IMR-90 (cell line): ENCODE results near the gene ABCD1. TPM values are rescaled to one million over a fixed set of nuclear protein-coding genes. Genes with fewer than 3 reads are reported as not detected.

ENCODE experiments used
- ATAC-seq: fragments of 200-7000 bp; cut with Tn5 transposase; 2 replicates; pipeline ENCODE4 v1.9.1; 2020; ENCODE audit warnings: low read depth, mild to moderate bottlenecking, moderate library complexity
- BruUV-seq: library from RNA; stranded (reverse); fragments of 400-500 nt; replicated peaks from 2 replicates; lab custom pipeline; 2021; lab: Mats Ljungman, UMichigan
- CTCF ChIA-PET: fragments of 300-600 bp; formaldehyde crosslinking; extraction: SDS; loops from one replicate; lab custom pipeline; 2021; ENCODE audit warnings: antibody characterized with exemption; lab: Yijun Ruan, JAX
- POLR2A ChIA-PET: fragments of 300-600 bp; sonication (Branson Sonifier 250); formaldehyde crosslinking; loops from one replicate; lab custom pipeline; 2022; ENCODE audit warnings: antibody characterized with exemption; ENCODE audit not compliant: unreplicated experiment; lab: Charles Lee
- DNase-seq: peaks from one replicate; pipeline ENCODE4 v3.0.0; 2013
- H2AFZ ChIP-seq: replicated peaks from 2 replicates; pipeline ENCODE3; 2013; ENCODE audit warnings: low read length, mild to moderate bottlenecking; ENCODE audit not compliant: poor library complexity
- H2AK5ac ChIP-seq: 2 replicates; pipeline ENCODE4 v1.6.1; 2013; ENCODE audit warnings: low read depth, low read length, inconsistent platforms
- H2AK9ac ChIP-seq: replicated peaks from 2 replicates; pipeline ENCODE3; 2013; ENCODE audit warnings: mild to moderate bottlenecking, low read depth, low read length, moderate library complexity; ENCODE audit not compliant: poor library complexity
- H2BK120ac ChIP-seq: 2 replicates; pipeline ENCODE4 v1.6.1; 2013; ENCODE audit warnings: low read depth, low read length, inconsistent platforms
- H2BK15ac ChIP-seq: 3 replicates; pipeline ENCODE4 v1.6.1; 2013; ENCODE audit warnings: low read depth, low read length, inconsistent platforms
- H2BK20ac ChIP-seq: 2 replicates; pipeline ENCODE4 v1.6.1; 2013; ENCODE audit warnings: low read depth, mild to moderate bottlenecking, inconsistent platforms, low read length, moderate library complexity
- H2BK5ac ChIP-seq: 2 replicates; pipeline ENCODE4 v1.6.1; 2013; ENCODE audit warnings: mild to moderate bottlenecking, low read depth, low read length, inconsistent platforms; ENCODE audit not compliant: poor library complexity, severe bottlenecking
- H3K14ac ChIP-seq: replicated peaks from 2 replicates; pipeline ENCODE4 v1.6.1; 2013; ENCODE audit warnings: low read depth, low read length, inconsistent platforms
- H3K18ac ChIP-seq: 2 replicates; pipeline ENCODE4 v1.6.1; 2013; ENCODE audit warnings: low read depth, low read length, control low read depth
- H3K23ac ChIP-seq: 2 replicates; pipeline ENCODE4 v1.6.1; 2013; ENCODE audit warnings: low read depth, low read length, inconsistent platforms
- H3K27ac ChIP-seq: 2 replicates; pipeline ENCODE4 v1.5.1; 2013; ENCODE audit warnings: mild to moderate bottlenecking, control low read depth, low read length; ENCODE audit not compliant: insufficient read depth
- H3K27me3 ChIP-seq: 2 replicates; pipeline ENCODE4 v1.6.1; 2013; ENCODE audit warnings: low read length; ENCODE audit not compliant: control insufficient read depth, insufficient read depth
- H3K36me3 ChIP-seq: 2 replicates; pipeline ENCODE4 v1.6.1; 2013; ENCODE audit warnings: low read length, mixed read lengths; ENCODE audit not compliant: control insufficient read depth, insufficient read depth
- H3K4ac ChIP-seq: 2 replicates; pipeline ENCODE4 v1.6.1; 2013; ENCODE audit warnings: low read depth, low read length, inconsistent platforms
- H3K4me1 ChIP-seq: 2 replicates; pipeline ENCODE4 v1.6.1; 2013; ENCODE audit warnings: low read length, mixed read lengths; ENCODE audit not compliant: control insufficient read depth, insufficient read depth
- H3K4me2 ChIP-seq: 2 replicates; pipeline ENCODE4 v1.6.1; 2013; ENCODE audit warnings: low read depth, mild to moderate bottlenecking, control low read depth, low read length, moderate library complexity
- H3K4me3 ChIP-seq: 2 replicates; pipeline ENCODE4 v1.5.1; 2013; ENCODE audit warnings: low read depth, mild to moderate bottlenecking, control low read depth, low read length, moderate library complexity; ENCODE audit not compliant: insufficient read depth
- H3K56ac ChIP-seq: 2 replicates; pipeline ENCODE4 v1.6.1; 2013; ENCODE audit warnings: low read length, inconsistent platforms; ENCODE audit not compliant: insufficient read depth; ENCODE audit errors: extremely low read depth
- H3K79me1 ChIP-seq, 2 experiments: 2 replicates each; pipeline ENCODE4 v1.6.1; 2013; ENCODE audit warnings: low read length in 2 of 2, inconsistent platforms in 1 of 2, low read depth in 1 of 2
- H3K9ac ChIP-seq: 2 replicates; pipeline ENCODE4 v1.6.1; 2013; ENCODE audit warnings: low read depth, low read length, control low read depth
- H3K9me1 ChIP-seq: 2 replicates; pipeline ENCODE4 v1.6.1; 2013; ENCODE audit warnings: low read length, inconsistent platforms; ENCODE audit not compliant: insufficient read depth
- H3K9me3 ChIP-seq: 2 replicates; pipeline ENCODE4 v1.6.1; 2013; ENCODE audit warnings: low read length; ENCODE audit not compliant: control insufficient read depth, insufficient read depth
- H4K20me1 ChIP-seq: 2 replicates; pipeline ENCODE4 v1.6.1; 2013; ENCODE audit warnings: low read length, inconsistent platforms; ENCODE audit not compliant: insufficient read depth
- H4K5ac ChIP-seq: 2 replicates; pipeline ENCODE4 v1.6.1; 2013; ENCODE audit warnings: mild to moderate bottlenecking, low read depth, low read length, control low read depth
- H4K8ac ChIP-seq, 2 experiments: 2 replicates each; pipeline ENCODE4 v1.6.1; 2013; ENCODE audit warnings: low read depth in 2 of 2, low read length in 2 of 2, control low read depth in 1 of 2, inconsistent platforms in 1 of 2
- H4K91ac ChIP-seq: 2 replicates; pipeline ENCODE4 v1.6.1; 2013; ENCODE audit warnings: low read depth, low read length, inconsistent platforms; ENCODE audit not compliant: insufficient read depth
- BHLHE40 ChIP-seq: fragments of 150-350 bp; IDR thresholded peaks from 2 replicates; pipeline ENCODE4 v1.6.1; 2016; ENCODE audit warnings: mild to moderate bottlenecking, low read depth, low read length
- CEBPB ChIP-seq: IDR thresholded peaks from 2 replicates; pipeline ENCODE4 v1.6.1; 2012; ENCODE audit warnings: low read depth, low read length, improper control_type of control experiment
- CHD1 ChIP-seq: IDR thresholded peaks from 2 replicates; pipeline ENCODE4 v1.6.1; 2012; ENCODE audit warnings: low read depth, low read length, improper control_type of control experiment
- FOS ChIP-seq: fragments of 150-350 bp; IDR thresholded peaks from 2 replicates; pipeline ENCODE4 v1.6.1; 2016; ENCODE audit warnings: low read depth, low read length
- MAFK ChIP-seq: IDR thresholded peaks from 2 replicates; pipeline ENCODE4 v1.6.1; 2012; ENCODE audit warnings: low read depth, low read length, improper control_type of control experiment
- MAZ ChIP-seq: IDR thresholded peaks from 2 replicates; pipeline ENCODE4 v1.6.1; 2012; ENCODE audit warnings: low read depth, mild to moderate bottlenecking, low read length, improper control_type of control experiment, moderate library complexity, borderline replicate concordance
- MXI1 ChIP-seq: IDR thresholded peaks from 2 replicates; pipeline ENCODE4 v1.6.1; 2012; ENCODE audit warnings: low read depth, mild to moderate bottlenecking, low read length, moderate library complexity, borderline replicate concordance
- NFE2L2 ChIP-seq: fragments of 150-350 bp; IDR thresholded peaks from 2 replicates; pipeline ENCODE4 v1.6.1; 2016; ENCODE audit warnings: low read depth, mild to moderate bottlenecking, low read length
- POLR2A ChIP-seq: IDR thresholded peaks from 2 replicates; pipeline ENCODE4 v1.6.1; 2012; ENCODE audit warnings: mild to moderate bottlenecking, low read depth, low read length
- RCOR1 ChIP-seq: IDR thresholded peaks from 2 replicates; pipeline ENCODE4 v1.6.1; 2012; ENCODE audit warnings: mild to moderate bottlenecking, low read length, improper control_type of control experiment; ENCODE audit not compliant: insufficient replicate concordance
- RFX5 ChIP-seq: IDR thresholded peaks from 2 replicates; pipeline ENCODE4 v1.8.0; 2012; ENCODE audit warnings: low read depth, mild to moderate bottlenecking, low read length, moderate library complexity
- SMC3 ChIP-seq: fragments of 150-350 bp; IDR thresholded peaks from 2 replicates; pipeline ENCODE4 v1.6.1; 2016; ENCODE audit warnings: low read depth, mild to moderate bottlenecking, antibody characterized with exemption, low read length, moderate library complexity
- WGBS, 2 experiments: methylation state at CpG; one replicate each; pipeline versions ENCODE4 v1.1.5 to v1.1.7; 2013; ENCODE audit warnings: missing lambda C conversion rate in 2 of 2; ENCODE audit not compliant: insufficient read length in 1 of 2; ENCODE audit errors: extremely low coverage in 2 of 2; 5-methylcytosine and 5-hydroxymethylcytosine counted together
- dilution Hi-C: fragments of 300-500 bp; cut with HindIII; formaldehyde crosslinking; loops from one replicate; pipeline ENCODE4 v1.14.3; 2018; ENCODE audit warnings: low sequenced_read_pairs; ENCODE audit not compliant: unreplicated experiment
- in situ Hi-C: fragments of 300-500 bp; cut with MboI; formaldehyde crosslinking; loops from 3 replicates; pipeline ENCODE4 v1.14.3; 2019; ENCODE audit warnings: low sequenced_read_pairs, inconsistent platforms, mixed read lengths
- intact Hi-C: fragments of 100-400 bp; cut with micrococcal nuclease; formaldehyde crosslinking; loops from 2 replicates; pipeline ENCODE4 v1.10.0; 2022
- polyA plus RNA-seq, 3 experiments: library from polyadenylated mRNA; depleted of rRNA; stranded (reverse); fragments of >200 nt; gene quantifications; 2 replicates each; pipeline ENCODE4 v1.2.3, GENCODE V29; 2012; ENCODE audit warnings: low replicate concordance in 1 of 3
- total RNA-seq: library from RNA; depleted of rRNA; stranded (reverse); fragments of >200 nt; gene quantifications from 2 replicates; pipeline ENCODE4 v1.2.3, GENCODE V29; 2012
- TF ChIP-seq, protein P1 (sequence below): conservative IDR thresholded peaks from 2 replicates; pipeline ENCODE4 v1.5.1; 2012; ENCODE audit warnings: mild to moderate bottlenecking, low read depth, low read length, improper control_type of control experiment
- TF ChIP-seq, protein P2 (sequence below): fragments of 150-350 bp; IDR thresholded peaks from 2 replicates; pipeline ENCODE4 v1.6.1; 2017; ENCODE audit warnings: mild to moderate bottlenecking, antibody characterized with exemption, low read length, low read depth
- TF ChIP-seq, protein P3 (sequence below): fragments of 150-350 bp; IDR thresholded peaks from 2 replicates; pipeline ENCODE4 v1.6.1; 2016; ENCODE audit warnings: low read depth, mild to moderate bottlenecking, low read length, moderate library complexity, borderline replicate concordance

The ABCD1 gene
- total and polyA plus RNA-seq, 2 of the 4 experiments (the other 2 are of a cell fraction), result 4.3 to 7.0 TPM

DNA sequence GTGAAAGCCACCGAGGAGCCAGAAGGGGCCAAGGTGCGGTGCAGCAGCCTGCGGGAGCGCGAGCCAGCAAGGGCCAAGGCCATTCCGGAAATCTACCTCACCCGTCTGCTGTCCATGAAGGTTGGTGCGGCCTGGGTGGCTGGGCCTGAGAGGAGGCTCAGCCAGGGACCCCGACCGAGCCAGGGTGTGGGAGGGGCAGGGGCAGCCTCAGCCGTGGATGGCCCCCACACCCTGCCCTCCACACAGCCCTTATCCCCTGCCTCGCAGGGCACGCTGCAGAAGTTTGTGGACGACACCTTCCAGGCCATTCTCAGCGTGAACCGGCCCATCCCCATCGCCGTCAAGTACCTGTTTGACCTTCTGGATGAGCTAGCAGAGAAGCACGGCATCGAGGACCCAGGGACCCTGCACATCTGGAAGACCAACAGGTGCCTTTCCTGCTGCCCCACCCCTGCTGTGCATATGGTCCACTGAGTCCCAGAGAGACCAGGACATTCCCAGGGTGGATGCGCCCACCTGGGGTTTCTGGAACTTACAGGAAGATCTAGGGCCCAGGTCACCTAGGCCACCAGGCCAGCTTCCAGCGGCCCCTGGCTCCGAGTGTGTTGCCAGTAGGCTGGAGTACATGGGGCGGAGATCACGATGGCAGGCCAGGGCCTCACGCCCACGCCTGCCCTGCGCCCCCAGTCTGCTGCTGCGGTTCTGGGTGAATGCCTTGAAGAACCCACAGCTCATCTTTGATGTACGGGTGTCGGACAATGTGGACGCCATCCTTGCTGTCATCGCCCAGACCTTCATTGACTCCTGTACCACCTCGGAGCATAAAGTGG, 52.8 kb downstream of the ABCD1 start:
- CTCF ChIA-PET, result interaction anchor here (0.6 kb wide), 1 partner anchor 169 kb away, joined by 4 read pairs; no protein-coding TSS in a partner anchor
- H3K18ac ChIP-seq, result no peak overlapping the region
- POLR2A ChIA-PET, result no interaction called here
- 85% methylated on average over 20 of the region's 34 CpGs; no CpG with 5 or more reads in 1 of the 2 experiments for WGBS, 2 experiments
- no TSS peak for BruUV-seq
- dilution Hi-C loops, result no loop called here
- no peaks in the 10 kb centered on the region for H3K79me1 ChIP-seq
- no peak overlapping the region for H3K27ac ChIP-seq
- no peaks in the 10 kb centered on the region for H3K27me3 ChIP-seq
- H3K36me3 ChIP-seq, result peaks cover 4% of the 10 kb centered on the region; the same call in 1 of the 2 replicates
- H4K5ac ChIP-seq, result no peak overlapping the region
- no peak overlapping the region for H2AK5ac ChIP-seq
- DNase-seq, result no peak
- H3K4ac ChIP-seq, result no peak overlapping the region
- H3K9me3 ChIP-seq, result no peaks in the 10 kb centered on the region; the same call in 1 of the 2 replicates
- H3K56ac ChIP-seq, result no peak overlapping the region
- no peak overlapping the region for H2BK20ac ChIP-seq
- no peak overlapping the region for H3K4me2 ChIP-seq
- no peak overlapping the region for H3K9ac ChIP-seq
- in situ Hi-C loops, result no loop called here
- no peak overlapping the region for H4K91ac ChIP-seq
- H3K14ac ChIP-seq, result no peak overlapping the region
- no peaks in the 10 kb centered on the region for H3K9me1 ChIP-seq
- H4K20me1 ChIP-seq, result no peaks in the 10 kb centered on the region
- H2BK5ac ChIP-seq, result no peak overlapping the region
- ATAC-seq, result no peak
- H2BK120ac ChIP-seq, result no peak overlapping the region
- no peaks in the 10 kb centered on the region for H3K4me1 ChIP-seq
- no peak overlapping the region for H3K23ac ChIP-seq
- H4K8ac ChIP-seq, result no peak overlapping the region
- H2AK9ac ChIP-seq, result peak overlapping the region; percentile 55
- H2BK15ac ChIP-seq, result no peak overlapping the region
- no peak overlapping the region for H3K4me3 ChIP-seq
- H2AFZ ChIP-seq, result no peak overlapping the region
- intact Hi-C loops, result no loop called here
- TF ChIP-seq, protein P1, sequence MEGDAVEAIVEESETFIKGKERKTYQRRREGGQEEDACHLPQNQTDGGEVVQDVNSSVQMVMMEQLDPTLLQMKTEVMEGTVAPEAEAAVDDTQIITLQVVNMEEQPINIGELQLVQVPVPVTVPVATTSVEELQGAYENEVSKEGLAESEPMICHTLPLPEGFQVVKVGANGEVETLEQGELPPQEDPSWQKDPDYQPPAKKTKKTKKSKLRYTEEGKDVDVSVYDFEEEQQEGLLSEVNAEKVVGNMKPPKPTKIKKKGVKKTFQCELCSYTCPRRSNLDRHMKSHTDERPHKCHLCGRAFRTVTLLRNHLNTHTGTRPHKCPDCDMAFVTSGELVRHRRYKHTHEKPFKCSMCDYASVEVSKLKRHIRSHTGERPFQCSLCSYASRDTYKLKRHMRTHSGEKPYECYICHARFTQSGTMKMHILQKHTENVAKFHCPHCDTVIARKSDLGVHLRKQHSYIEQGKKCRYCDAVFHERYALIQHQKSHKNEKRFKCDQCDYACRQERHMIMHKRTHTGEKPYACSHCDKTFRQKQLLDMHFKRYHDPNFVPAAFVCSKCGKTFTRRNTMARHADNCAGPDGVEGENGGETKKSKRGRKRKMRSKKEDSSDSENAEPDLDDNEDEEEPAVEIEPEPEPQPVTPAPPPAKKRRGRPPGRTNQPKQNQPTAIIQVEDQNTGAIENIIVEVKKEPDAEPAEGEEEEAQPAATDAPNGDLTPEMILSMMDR, result no peak
- TF ChIP-seq MXI1 (no peak), CEBPB (no peak), CHD1 (no peak), MAFK (no peak), NFE2L2 (no peak), FOS (no peak), POLR2A (no peak), RCOR1 (no peak), SMC3 (no peak), MAZ (no peak), BHLHE40 (no peak), RFX5 (no peak)
- TF ChIP-seq, protein P2, sequence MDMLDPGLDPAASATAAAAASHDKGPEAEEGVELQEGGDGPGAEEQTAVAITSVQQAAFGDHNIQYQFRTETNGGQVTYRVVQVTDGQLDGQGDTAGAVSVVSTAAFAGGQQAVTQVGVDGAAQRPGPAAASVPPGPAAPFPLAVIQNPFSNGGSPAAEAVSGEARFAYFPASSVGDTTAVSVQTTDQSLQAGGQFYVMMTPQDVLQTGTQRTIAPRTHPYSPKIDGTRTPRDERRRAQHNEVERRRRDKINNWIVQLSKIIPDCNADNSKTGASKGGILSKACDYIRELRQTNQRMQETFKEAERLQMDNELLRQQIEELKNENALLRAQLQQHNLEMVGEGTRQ, result no peak
- TF ChIP-seq, protein P3, sequence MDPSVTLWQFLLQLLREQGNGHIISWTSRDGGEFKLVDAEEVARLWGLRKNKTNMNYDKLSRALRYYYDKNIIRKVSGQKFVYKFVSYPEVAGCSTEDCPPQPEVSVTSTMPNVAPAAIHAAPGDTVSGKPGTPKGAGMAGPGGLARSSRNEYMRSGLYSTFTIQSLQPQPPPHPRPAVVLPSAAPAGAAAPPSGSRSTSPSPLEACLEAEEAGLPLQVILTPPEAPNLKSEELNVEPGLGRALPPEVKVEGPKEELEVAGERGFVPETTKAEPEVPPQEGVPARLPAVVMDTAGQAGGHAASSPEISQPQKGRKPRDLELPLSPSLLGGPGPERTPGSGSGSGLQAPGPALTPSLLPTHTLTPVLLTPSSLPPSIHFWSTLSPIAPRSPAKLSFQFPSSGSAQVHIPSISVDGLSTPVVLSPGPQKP, result no peak
